NCI-H524 treated with DMSO at 0.1 percent for 48 hours (cell line): Measurements from ENCODE around the gene OR4A47.
"Not testable (repeated sequence)": the region's sequence is repeated elsewhere in the genome, so short reads cannot be mapped to it uniquely, and the experiment has no call there.

Experiments used
- DNase-seq: peaks from one replicate; lab custom pipeline; 2025; lab: John Stamatoyannopoulos, UW

Gene OR4A47, protein sequence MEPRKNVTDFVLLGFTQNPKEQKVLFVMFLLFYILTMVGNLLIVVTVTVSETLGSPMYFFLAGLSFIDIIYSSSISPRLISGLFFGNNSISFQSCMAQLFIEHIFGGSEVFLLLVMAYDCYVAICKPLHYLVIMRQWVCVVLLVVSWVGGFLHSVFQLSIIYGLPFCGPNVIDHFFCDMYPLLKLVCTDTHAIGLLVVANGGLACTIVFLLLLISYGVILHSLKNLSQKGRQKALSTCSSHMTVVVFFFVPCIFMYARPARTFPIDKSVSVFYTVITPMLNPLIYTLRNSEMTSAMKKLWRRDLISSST

DNA sequence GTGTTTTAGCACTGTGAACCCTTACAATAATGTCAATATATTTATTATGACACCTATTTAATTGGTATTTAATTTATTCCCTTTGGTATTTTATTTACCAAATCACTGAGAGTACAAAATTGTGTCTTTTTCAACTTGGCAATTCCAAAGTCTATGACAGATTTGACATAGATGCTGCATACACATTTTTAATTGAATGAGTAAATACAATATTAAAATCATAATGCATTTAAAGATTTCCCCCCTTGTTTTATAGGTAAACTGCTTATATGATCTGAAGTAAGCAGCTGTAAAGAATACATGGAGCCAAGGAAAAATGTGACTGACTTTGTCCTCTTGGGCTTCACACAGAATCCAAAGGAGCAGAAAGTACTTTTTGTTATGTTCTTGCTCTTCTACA is at the start of gene OR4A47:
Gene OR4A47 (plus strand): TSS at position 301 of the 400 bp plus-strand sequence. CDS start 0 bp downstream, at position 301.
- not testable (repeated sequence) for DNase-seq

DNA sequence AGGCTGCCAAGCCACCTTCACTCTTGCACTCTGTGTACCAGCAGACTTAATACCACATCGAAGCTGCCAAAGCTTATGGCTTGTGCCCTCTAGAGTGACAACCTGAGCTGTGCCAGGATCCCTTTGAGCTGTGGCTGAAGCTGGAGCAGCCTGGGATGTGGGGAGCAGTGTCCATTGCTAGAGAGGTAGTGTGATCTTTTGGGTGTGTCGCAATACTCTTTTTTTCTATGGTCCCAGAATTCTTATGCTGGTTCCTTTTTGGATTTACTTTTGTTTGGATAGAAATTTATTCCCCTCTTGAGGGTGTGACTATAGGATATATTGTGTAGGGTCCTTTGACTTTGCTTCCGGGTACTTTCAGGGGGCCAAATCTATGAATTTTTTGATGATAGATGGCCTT is 32.7 kb upstream of the OR4A47 start:
- DNase-seq: not testable (repeated sequence)

- DNase-seq: not testable (repeated sequence)
These were observed 14.6 kb upstream of the OR4A47 start for GRCh38 chr11:48473966-48474365.

DNA sequence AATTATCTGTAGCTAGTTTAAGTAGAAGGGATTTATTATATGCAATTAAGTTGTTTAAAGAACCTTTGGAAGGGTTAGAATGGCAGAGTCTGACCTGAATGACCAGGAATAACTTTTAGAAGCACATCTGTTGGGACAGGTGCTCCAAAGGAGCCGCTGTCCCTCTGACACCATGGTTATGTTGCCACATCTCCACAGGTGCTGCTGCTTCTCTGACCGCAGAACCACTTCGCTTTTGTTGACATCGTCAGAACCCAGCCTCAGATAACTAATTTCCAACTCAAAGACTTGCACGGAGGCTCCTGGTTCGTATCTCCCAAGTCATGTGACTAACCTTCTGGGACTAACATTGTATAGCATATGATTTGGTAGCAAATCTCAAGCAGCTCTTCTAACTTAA is 13.9 kb upstream of the OR4A47 start:
- DNase-seq: not testable (repeated sequence)

DNA sequence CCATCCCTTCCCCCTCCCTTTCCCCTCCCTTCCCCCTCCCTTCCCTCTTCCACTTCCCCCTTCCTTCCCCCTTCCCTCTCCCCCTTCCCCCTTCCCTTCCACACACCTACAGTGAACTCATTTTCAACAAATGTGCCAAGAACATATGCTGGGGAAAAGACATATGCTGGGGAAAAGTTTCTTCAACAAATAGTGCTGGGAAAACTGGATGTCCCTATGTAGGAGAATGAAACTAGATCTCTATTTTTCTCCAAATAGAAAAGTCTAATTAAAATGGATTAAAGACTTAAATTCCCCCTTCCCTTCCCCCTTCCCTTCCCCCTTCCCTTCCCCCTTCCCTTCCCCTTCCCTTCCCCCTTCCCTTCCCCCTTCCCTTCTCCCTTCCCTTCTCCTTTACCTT is 17.6 kb downstream of the OR4A47 start:
- DNase-seq: not testable (repeated sequence)

- DNase-seq: no peak
These were observed 50.4 kb downstream of the OR4A47 start for GRCh38 chr11:48538991-48539390.
